H1 (cell line): ENCODE measurements around the gene SFTPB. TPM values are rescaled to one million over a fixed set of nuclear protein-coding genes. Genes with fewer than 3 reads are reported as not detected.

Experiments used
- CTCF ChIA-PET: fragments of 300-600 bp; sonication (Branson Sonifier 250); formaldehyde crosslinking; loops from one replicate; lab custom pipeline; 2021; ENCODE audit not compliant: partially characterized antibody; lab: Charles Lee
- POLR2A ChIA-PET: fragments of 300-600 bp; sonication (Branson Sonifier 250); formaldehyde crosslinking; loops from one replicate; lab custom pipeline; 2021; ENCODE audit warnings: inconsistent platforms; ENCODE audit not compliant: partially characterized antibody; lab: Charles Lee
- DNase-seq, 2 experiments: peaks; one replicate each; pipeline versions ENCODE4 v3.0.0 to v3.0.0-alpha.2; 2010 to 2022; ENCODE audit warnings: low spot score in 2 of 2, low read depth in 1 of 2, mixed read lengths in 1 of 2
- FAIRE-seq: peaks from 2 replicates; lab custom pipeline; 2011; peaks lifted over from hg19 to GRCh38; lab: Jason Lieb, UNC
- H2AFZ ChIP-seq: 2 replicates; pipeline ENCODE4 v1.8.1; 2012; ENCODE audit warnings: low read length, inconsistent platforms
- H2AK5ac ChIP-seq: 2 replicates; pipeline ENCODE4 v1.6.1; 2013; ENCODE audit warnings: low read depth, low read length
- H2BK120ac ChIP-seq: replicated peaks from 2 replicates; pipeline ENCODE3; 2013; ENCODE audit warnings: low read depth, low read length, inconsistent platforms
- H2BK12ac ChIP-seq: 2 replicates; pipeline ENCODE4 v1.6.1; 2013; ENCODE audit warnings: low read depth, low read length
- H2BK15ac ChIP-seq: 2 replicates; pipeline ENCODE4 v1.6.1; 2013; ENCODE audit warnings: low read length
- H2BK20ac ChIP-seq: 2 replicates; pipeline ENCODE4 v1.6.1; 2013; ENCODE audit warnings: low read length
- H2BK5ac ChIP-seq: 2 replicates; pipeline ENCODE4 v1.6.1; 2013; ENCODE audit warnings: low read depth, low read length
- H3K14ac ChIP-seq: 2 replicates; pipeline ENCODE4 v1.6.1; 2013; ENCODE audit warnings: inconsistent platforms; ENCODE audit not compliant: insufficient read length
- H3K18ac ChIP-seq: 2 replicates; pipeline ENCODE4 v1.6.1; 2013; ENCODE audit warnings: low read length; ENCODE audit errors: extremely low read depth
- H3K23ac ChIP-seq: 2 replicates; pipeline ENCODE4 v1.6.1; 2013; ENCODE audit warnings: inconsistent platforms; ENCODE audit not compliant: insufficient read length
- H3K23me2 ChIP-seq: 2 replicates; pipeline ENCODE4 v1.6.1; 2013; ENCODE audit warnings: low read depth, low read length
- H3K27ac ChIP-seq: 2 replicates; pipeline ENCODE4 v1.6.1; 2011; ENCODE audit warnings: low read depth, low read length, inconsistent platforms
- H3K27me3 ChIP-seq, 4 experiments: replicated peaks in 1 of 4; 1 replicate in 1 of 4; 2 replicates in 3 of 4; pipeline versions ENCODE4 v1.6.1 to v1.8.1; 2011 to 2013; ENCODE audit warnings: low read length in 3 of 4, mild to moderate bottlenecking in 3 of 4, inconsistent platforms in 2 of 4, mixed read lengths in 2 of 4, moderate library complexity in 1 of 4; ENCODE audit not compliant: control insufficient read depth in 3 of 4, insufficient read depth in 3 of 4; ENCODE audit errors: extremely low read depth in 1 of 4
- H3K36me3 ChIP-seq, 4 experiments: 2 replicates each; pipeline versions ENCODE4 v1.6.1 to v1.8.1; 2011 to 2013; ENCODE audit warnings: mild to moderate bottlenecking in 4 of 4, low read length in 3 of 4, moderate library complexity in 2 of 4, control low read depth in 1 of 4, inconsistent platforms in 1 of 4; ENCODE audit not compliant: insufficient read depth in 4 of 4, control insufficient read depth in 2 of 4
- H3K4ac ChIP-seq: replicated peaks from 2 replicates; pipeline ENCODE3; 2013; ENCODE audit warnings: low read length, low read depth, mixed read lengths, inconsistent platforms; ENCODE audit not compliant: insufficient read length
- H3K4me1 ChIP-seq, 4 experiments: replicated peaks in 1 of 4; 1 replicate in 1 of 4; 2 replicates in 3 of 4; pipeline versions ENCODE4 v1.6.1 to v1.8.1; 2011 to 2013; ENCODE audit warnings: low read length in 3 of 4, inconsistent platforms in 2 of 4, mixed read lengths in 1 of 4; ENCODE audit not compliant: insufficient read depth in 4 of 4, control insufficient read depth in 3 of 4
- H3K4me2 ChIP-seq, 2 experiments: 2 replicates each; pipeline versions ENCODE4 v1.6.1 to v1.8.1; 2011 to 2013; ENCODE audit warnings: low read depth in 2 of 2, low read length in 2 of 2, control low read depth in 1 of 2, inconsistent platforms in 1 of 2, mild to moderate bottlenecking in 1 of 2; ENCODE audit not compliant: insufficient read depth in 1 of 2
- H3K4me3 ChIP-seq, 4 experiments: fragments of 200-600, 300-600 bp in 1 of 4; sonication (generic), shearing (Covaris generic), sonication (Bioruptor Twin) in 1 of 4; 2 replicates each; pipeline versions ENCODE4 v1.5.1 to v1.8.1; 2011 to 2016; ENCODE audit warnings: low read length in 4 of 4, low read depth in 3 of 4, control low read depth in 2 of 4, inconsistent platforms in 2 of 4, mild to moderate bottlenecking in 2 of 4, mixed read lengths in 1 of 4, moderate library complexity in 1 of 4; ENCODE audit not compliant: insufficient read depth in 2 of 4; ENCODE audit errors: extremely low read depth in 1 of 4
- H3K56ac ChIP-seq: replicated peaks from 2 replicates; pipeline ENCODE3; 2013; ENCODE audit warnings: low read depth, mild to moderate bottlenecking, mixed read lengths, low read length, inconsistent platforms; ENCODE audit not compliant: insufficient read length
- H3K79me1 ChIP-seq: 2 replicates; pipeline ENCODE4 v1.6.1; 2013; ENCODE audit warnings: low read depth, low read length, control low read depth
- H3K79me2 ChIP-seq, 2 experiments: 2 replicates each; pipeline versions ENCODE4 v1.6.1 to v1.8.1; 2012 to 2013; ENCODE audit warnings: low read length in 2 of 2, mild to moderate bottlenecking in 2 of 2, inconsistent platforms in 1 of 2; ENCODE audit not compliant: insufficient read depth in 2 of 2, control insufficient read depth in 1 of 2
- H3K9ac ChIP-seq, 4 experiments: replicated peaks in 1 of 4; 1 replicate in 1 of 4; 2 replicates in 3 of 4; pipeline versions ENCODE4 v1.6.1 to v1.8.1; 2011 to 2013; ENCODE audit warnings: low read depth in 3 of 4, low read length in 3 of 4, control low read depth in 2 of 4, mild to moderate bottlenecking in 2 of 4, moderate library complexity in 2 of 4, inconsistent platforms in 1 of 4; ENCODE audit errors: extremely low read depth in 1 of 4
- H3K9me3 ChIP-seq, 2 experiments: 2 replicates each; pipeline versions ENCODE4 v1.6.1 to v1.8.1; 2012 to 2013; ENCODE audit warnings: mild to moderate bottlenecking in 2 of 2, moderate library complexity in 2 of 2, control low read depth in 1 of 2, inconsistent platforms in 1 of 2, low read depth in 1 of 2, low read length in 1 of 2, mixed read lengths in 1 of 2; ENCODE audit not compliant: insufficient read depth in 2 of 2
- H4K20me1 ChIP-seq, 2 experiments: replicated peaks in 1 of 2; 2 replicates each; pipeline versions ENCODE3 to v1.8.1; 2011 to 2013; ENCODE audit warnings: inconsistent platforms in 2 of 2, low read length in 2 of 2, mild to moderate bottlenecking in 1 of 2; ENCODE audit not compliant: insufficient read depth in 2 of 2, control insufficient read depth in 1 of 2
- H4K5ac ChIP-seq: 2 replicates; pipeline ENCODE4 v1.6.1; 2013; ENCODE audit warnings: low read length, low read depth, mixed read lengths, inconsistent platforms; ENCODE audit not compliant: insufficient read length
- H4K8ac ChIP-seq: 2 replicates; pipeline ENCODE4 v1.8.0; 2013; ENCODE audit warnings: mild to moderate bottlenecking, moderate library complexity, low read length, inconsistent platforms; ENCODE audit not compliant: insufficient read depth; ENCODE audit errors: extremely low read depth
- H4K91ac ChIP-seq: replicated peaks from 2 replicates; pipeline ENCODE3; 2013; ENCODE audit warnings: low read length, mixed read lengths, inconsistent platforms; ENCODE audit not compliant: insufficient read length
- ASH2L ChIP-seq: fragments of 200-600, 300-600 bp; sonication (generic); IDR thresholded peaks from one replicate; pipeline ENCODE4 v1.7.1; 2017; ENCODE audit warnings: low read length
- BCL11A ChIP-seq, 2 experiments: IDR thresholded peaks; one replicate each; pipeline ENCODE4 v1.6.1; 2011; ENCODE audit warnings: low read depth in 2 of 2, low read length in 2 of 2, mild to moderate bottlenecking in 2 of 2
- CREB1 ChIP-seq: IDR thresholded peaks from 2 replicates; pipeline ENCODE4 v1.6.1; 2012; ENCODE audit warnings: inconsistent platforms
- GTF2F1 ChIP-seq: IDR thresholded peaks from 2 replicates; pipeline ENCODE4 v1.6.1; 2012; ENCODE audit warnings: low read depth, low read length, improper control_type of control experiment, borderline replicate concordance
- JUND ChIP-seq: IDR thresholded peaks from 2 replicates; pipeline ENCODE4 v1.6.1; 2011; ENCODE audit warnings: mild to moderate bottlenecking, improper control_type of control experiment, low read length
- KDM4A ChIP-seq: IDR thresholded peaks from one replicate; pipeline ENCODE4 v1.7.1; 2012; ENCODE audit warnings: low read depth, mild to moderate bottlenecking, moderate library complexity, low read length, inconsistent platforms; ENCODE audit not compliant: severe bottlenecking
- MAFK ChIP-seq: IDR thresholded peaks from 2 replicates; pipeline ENCODE4 v1.6.1; 2012; ENCODE audit warnings: low read depth, mild to moderate bottlenecking, improper control_type of control experiment, low read length
- RNF2 ChIP-seq: fragments of 200-900, 300-1000 bp; sonication (generic); IDR thresholded peaks from 2 replicates; pipeline ENCODE4 v1.7.1; 2016; ENCODE audit warnings: borderline replicate concordance, low read depth, mild to moderate bottlenecking, antibody characterized with exemption, low read length; ENCODE audit not compliant: poor library complexity, severe bottlenecking; ENCODE audit errors: missing control alignments
- SAP30 ChIP-seq: fragments of 300-600 bp; sonication (generic); IDR thresholded peaks from 2 replicates; pipeline ENCODE4 v1.7.1; 2012; ENCODE audit warnings: low read length, moderate library complexity, mild to moderate bottlenecking, inconsistent platforms; ENCODE audit not compliant: insufficient read depth, insufficient replicate concordance
- SIRT6 ChIP-seq: IDR thresholded peaks from one replicate; pipeline ENCODE4 v1.7.1; 2012; ENCODE audit warnings: low read length, inconsistent platforms
- SIX5 ChIP-seq: IDR thresholded peaks from 2 replicates; pipeline ENCODE4 v1.6.1; 2011; ENCODE audit warnings: mild to moderate bottlenecking, low read depth, low read length
- TBP ChIP-seq: IDR thresholded peaks from 2 replicates; pipeline ENCODE4 v1.6.1; 2011; ENCODE audit warnings: low read depth, low read length, improper control_type of control experiment
- ZNF274 ChIP-seq: IDR thresholded peaks from 2 replicates; pipeline ENCODE4 v1.7.0; 2012; ENCODE audit warnings: low read length, borderline replicate concordance; ENCODE audit errors: extremely low read depth
- WGBS, 2 experiments: shearing (Covaris generic) in 1 of 2; methylation state at CpG; one replicate each; pipeline versions ENCODE4 v1.1.6 to v1.1.7; 2013 to 2015; ENCODE audit warnings: low lambda C conversion rate in 2 of 2, mixed read lengths in 2 of 2, inconsistent platforms in 1 of 2, low coverage in 1 of 2, missing lambda C conversion rate in 1 of 2; ENCODE audit not compliant: insufficient replicate concordance in 2 of 2, insufficient coverage in 1 of 2, insufficient read length in 1 of 2; ENCODE audit errors: extremely low coverage in 1 of 2, missing lambda C conversion rate in 1 of 2; 5-methylcytosine and 5-hydroxymethylcytosine counted together
- polyA plus RNA-seq, 7 experiments: library from polyadenylated mRNA; depleted of rRNA in 3 of 7; stranded (reverse) in 5 of 7; unstranded in 2 of 7; fragments of >200 nt in 5 of 7; fragments of 200-250 nt in 2 of 7; gene quantifications; 1 replicate in 5 of 7; 2 replicates in 1 of 7; 4 replicates in 1 of 7; pipeline versions ENCODE4 v1.2.1 to v1.2.3, GENCODE V29; 2011 to 2013; ENCODE audit warnings: missing spikeins in 2 of 7, mixed read lengths in 2 of 7
- total RNA-seq: library from RNA; stranded (reverse); fragmentation: NEBNext Ultra II Directional; extraction: Animal tissue kit (Norgen Biotek cat#: 25700); gene quantifications from 2 replicates; pipeline ENCODE4 v1.2.1, GENCODE V29; 2021
- TF ChIP-seq, protein P1 (sequence below): IDR thresholded peaks from 2 replicates; pipeline ENCODE4 v1.6.1; 2012; ENCODE audit warnings: inconsistent platforms

SFTPB gene
- total and polyA plus RNA-seq, 2 of the 8 experiments (the other 6 are each of a cell fraction or from before 2014, with no cell fraction given) = not detected

DNA sequence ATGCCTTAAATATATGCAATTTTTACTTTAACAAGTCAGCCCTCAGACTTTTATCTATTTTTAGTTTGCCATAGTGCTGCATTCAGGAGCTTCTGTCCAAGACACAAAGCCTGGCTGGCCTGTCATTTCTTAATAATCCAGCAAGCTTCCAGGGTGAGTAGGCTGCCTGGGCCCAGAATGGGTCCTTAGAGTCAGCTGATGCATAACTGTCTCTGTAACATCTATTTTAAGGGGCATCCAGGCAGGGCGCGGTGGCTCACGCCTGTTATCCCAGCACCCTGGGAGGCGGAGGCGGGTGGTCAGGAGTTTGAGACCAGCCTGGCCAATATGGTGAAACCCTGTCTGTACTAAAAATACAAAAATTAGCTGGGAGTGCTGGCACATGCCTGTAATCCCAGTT, 14.4 kb upstream of the SFTPB start:
- FAIRE-seq (no peak), DNase-seq (no peak)
- no peak overlapping the region for H2BK15ac ChIP-seq
- H3K18ac ChIP-seq = no peak overlapping the region
- no peaks in the 10 kb centered on the region for H3K36me3 ChIP-seq
- no peak overlapping the region for H3K23ac ChIP-seq
- no peak overlapping the region for H2AFZ ChIP-seq
- H3K27ac ChIP-seq = no peak overlapping the region
- no peak overlapping the region for H4K8ac ChIP-seq
- H4K5ac ChIP-seq = no peak overlapping the region
- H2BK5ac ChIP-seq = no peak overlapping the region
- no peaks in the 10 kb centered on the region for H3K79me1 ChIP-seq
- no peak overlapping the region for H2AK5ac ChIP-seq
- H3K4me2 ChIP-seq = no peak overlapping the region
- H3K9me3 ChIP-seq = no peaks in the 10 kb centered on the region
- peaks cover 0 to 7% (median 1%) of the 10 kb centered on the region in 4 experiments; a peak in 1 of 7 replicates for H3K4me1 ChIP-seq
- WGBS, 2 experiments = 98% methylated on average over 5 of the region's 5 CpGs; no CpG with 5 or more reads in 1 of the 2 experiments
- no peaks in the 10 kb centered on the region for H3K79me2 ChIP-seq
- H2BK20ac ChIP-seq = no peak overlapping the region
- H3K9ac ChIP-seq = no peak overlapping the region
- H3K14ac ChIP-seq = no peak overlapping the region
- H3K56ac ChIP-seq = no peak overlapping the region
- ChIA-PET POLR2A (no interaction called here), CTCF (interaction anchor here (0.6 to 7.5 kb wide), 4 partner anchors 11 to 132 kb away, joined by 3 to 80 read pairs (median 5); partner anchors contain the start of gene GNLY)
- H4K91ac ChIP-seq = no peak overlapping the region
- H3K4me3 ChIP-seq = no peak overlapping the region
- H3K23me2 ChIP-seq = peaks cover 4% of the 10 kb centered on the region; the same call in 1 of the 2 replicates
- H2BK12ac ChIP-seq = no peak overlapping the region
- no peaks in the 10 kb centered on the region; a peak in 1 of 7 replicates for H3K27me3 ChIP-seq
- H2BK120ac ChIP-seq = no peak overlapping the region
- H4K20me1 ChIP-seq = peaks cover 0 to 2% of the 10 kb centered on the region in 2 experiments
- H3K4ac ChIP-seq = no peak overlapping the region
- TF ChIP-seq SIX5 (no peak), SAP30 (no peak), ASH2L (no peak), BCL11A (IDR thresholded peaks at IDR 0.05; ENCODE audit: low read depth in 2 of 2, low read length in 2 of 2) (no peak), KDM4A (no peak), ZNF274 (no peak), MAFK (no peak), TBP (no peak), CREB1 (no peak), GTF2F1 (no peak), RNF2 (no peak), JUND (no peak), SIRT6 (no peak)
- TF ChIP-seq, protein P1, sequence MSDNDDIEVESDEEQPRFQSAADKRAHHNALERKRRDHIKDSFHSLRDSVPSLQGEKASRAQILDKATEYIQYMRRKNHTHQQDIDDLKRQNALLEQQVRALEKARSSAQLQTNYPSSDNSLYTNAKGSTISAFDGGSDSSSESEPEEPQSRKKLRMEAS = no peak
